ENCODE data around the gene GLE1.

GRCh38 chr9:128579194-128579593 is 74.7 kb downstream of the GLE1 start:
- TF ChIP-seq, protein P1, sequence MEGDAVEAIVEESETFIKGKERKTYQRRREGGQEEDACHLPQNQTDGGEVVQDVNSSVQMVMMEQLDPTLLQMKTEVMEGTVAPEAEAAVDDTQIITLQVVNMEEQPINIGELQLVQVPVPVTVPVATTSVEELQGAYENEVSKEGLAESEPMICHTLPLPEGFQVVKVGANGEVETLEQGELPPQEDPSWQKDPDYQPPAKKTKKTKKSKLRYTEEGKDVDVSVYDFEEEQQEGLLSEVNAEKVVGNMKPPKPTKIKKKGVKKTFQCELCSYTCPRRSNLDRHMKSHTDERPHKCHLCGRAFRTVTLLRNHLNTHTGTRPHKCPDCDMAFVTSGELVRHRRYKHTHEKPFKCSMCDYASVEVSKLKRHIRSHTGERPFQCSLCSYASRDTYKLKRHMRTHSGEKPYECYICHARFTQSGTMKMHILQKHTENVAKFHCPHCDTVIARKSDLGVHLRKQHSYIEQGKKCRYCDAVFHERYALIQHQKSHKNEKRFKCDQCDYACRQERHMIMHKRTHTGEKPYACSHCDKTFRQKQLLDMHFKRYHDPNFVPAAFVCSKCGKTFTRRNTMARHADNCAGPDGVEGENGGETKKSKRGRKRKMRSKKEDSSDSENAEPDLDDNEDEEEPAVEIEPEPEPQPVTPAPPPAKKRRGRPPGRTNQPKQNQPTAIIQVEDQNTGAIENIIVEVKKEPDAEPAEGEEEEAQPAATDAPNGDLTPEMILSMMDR (IDR thresholded peaks at IDR 0.05), result no peak
- no peak for TF ChIP-seq ZFX (IDR thresholded peaks at IDR 0.05; ENCODE audit: borderline replicate concordance)

All from 22Rv1 (cell line).